GM23338 (cell line): ENCODE results near the gene SLN. TPM values are rescaled to one million over a fixed set of nuclear protein-coding genes. Genes with fewer than 3 reads are reported as not detected.

Experiments
- polyA plus RNA-seq: library from polyadenylated mRNA; unstranded; fragments of >200 nt; fragmentation: Nextera tagmentation; extraction: Ambion mirVana; gene quantifications from 2 replicates; pipeline ENCODE4 v1.2.1, GENCODE V29; 2016
- total RNA-seq: library from RNA; depleted of rRNA; stranded (reverse); fragments of >200 nt; shearing (Covaris generic); gene quantifications from 2 replicates; pipeline ENCODE4 v1.2.3, GENCODE V29; 2014; rRNA removed

Gene SLN
- total and polyA plus RNA-seq, 2 experiments from 2014 or later: not detected

Other genes starting within 250 kb of the SLN start
- 13.7 and 14.2 TPM in 2 replicates for gene ALKBH8, start 146.3 kb downstream of the SLN start, total RNA-seq
- gene ALKBH8, start 146.3 kb downstream of the SLN start, polyA plus RNA-seq: 7.1 and 8.9 TPM in 2 replicates
- 1.2 and 5.2 TPM in 2 replicates for gene ELMOD1, start 120.9 kb downstream of the SLN start, total RNA-seq
- gene ELMOD1, start 120.9 kb downstream of the SLN start, polyA plus RNA-seq: 1.6 and 1.8 TPM in 2 replicates
- gene SLC35F2, start 146.7 kb upstream of the SLN start, total RNA-seq: 28.9 and 32.5 TPM in 2 replicates
- 21.3 and 25.2 TPM in 2 replicates for gene SLC35F2, start 146.7 kb upstream of the SLN start, polyA plus RNA-seq
- 26.3 and 32.5 TPM in 2 replicates for gene RAB39A, start 216.4 kb upstream of the SLN start, total RNA-seq
- gene RAB39A, start 216.4 kb upstream of the SLN start, polyA plus RNA-seq: 3.6 and 4.5 TPM in 2 replicates